GM18526 (cell line): ENCODE measurements around the gene CTU1.

ENCODE experiments used
- POLR2A ChIP-seq: IDR thresholded peaks from 3 replicates; pipeline ENCODE4 v1.6.1; 2011; ENCODE audit not compliant: insufficient read length; ENCODE audit errors: extremely low read depth

The CTU1 gene

DNA sequence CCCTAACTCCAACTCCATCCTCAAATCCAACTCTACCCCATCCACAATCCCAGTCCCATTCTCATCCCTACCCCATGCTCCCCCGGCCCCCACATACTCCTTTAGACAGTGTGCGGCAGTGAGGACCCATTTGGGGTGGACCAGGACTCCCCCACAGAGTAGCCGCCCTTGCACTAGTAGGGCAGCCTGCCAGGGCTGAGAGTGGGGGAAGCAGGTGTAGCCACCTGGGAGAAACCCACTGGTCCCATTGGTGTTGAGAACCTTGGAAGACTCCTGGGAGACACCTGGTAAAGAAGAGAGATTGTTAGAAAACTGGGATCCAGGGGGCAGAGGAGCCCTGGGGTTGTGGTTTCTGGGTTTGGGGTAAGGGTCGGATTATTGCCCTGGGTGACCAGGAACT lies 47.9 kb downstream of the CTU1 start:
- TF ChIP-seq POLR2A: no peak

DNA sequence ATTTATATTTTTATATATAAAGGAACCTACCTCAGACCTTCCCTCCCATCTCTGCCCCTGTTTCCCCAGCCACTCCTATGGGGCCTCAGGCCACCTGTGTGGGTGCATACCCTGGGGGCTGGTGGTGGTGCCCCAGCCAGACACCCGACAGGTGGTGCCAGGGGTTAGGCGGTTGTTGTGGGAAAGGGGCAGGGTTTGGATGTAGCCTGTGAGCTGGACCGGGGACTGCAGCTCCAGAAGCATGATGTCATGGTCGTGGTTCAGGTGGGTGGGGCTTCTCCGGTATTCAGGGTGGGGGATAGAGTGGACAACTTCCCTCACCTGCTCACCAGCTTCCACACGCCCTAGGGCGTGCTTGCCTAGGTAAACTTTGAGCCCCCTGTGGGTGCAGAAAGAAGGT lies 48.5 kb downstream of the CTU1 start:
- TF ChIP-seq POLR2A: no peak

DNA sequence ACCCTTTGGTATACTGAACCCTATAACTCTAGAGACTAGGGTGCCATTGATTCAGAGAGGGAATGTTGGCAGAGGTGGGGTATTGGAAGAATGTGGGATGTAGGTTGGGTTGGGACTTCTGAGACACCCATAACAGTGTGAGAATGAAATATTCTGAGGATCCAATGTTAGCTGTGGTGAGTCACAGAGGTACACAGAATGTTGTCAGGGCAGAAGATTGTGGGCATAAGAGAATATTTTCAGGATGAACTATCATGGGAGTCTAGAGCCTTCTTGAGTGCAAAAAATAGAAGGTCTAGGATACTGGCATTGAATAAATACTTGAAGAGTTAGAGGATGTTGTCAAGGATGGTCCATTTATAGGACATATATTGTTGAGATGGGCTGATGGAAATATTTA lies 52.3 kb downstream of the CTU1 start:
- TF ChIP-seq POLR2A: no peak
